ENCODE results near the gene HCFC1.

The HCFC1 gene

DNA sequence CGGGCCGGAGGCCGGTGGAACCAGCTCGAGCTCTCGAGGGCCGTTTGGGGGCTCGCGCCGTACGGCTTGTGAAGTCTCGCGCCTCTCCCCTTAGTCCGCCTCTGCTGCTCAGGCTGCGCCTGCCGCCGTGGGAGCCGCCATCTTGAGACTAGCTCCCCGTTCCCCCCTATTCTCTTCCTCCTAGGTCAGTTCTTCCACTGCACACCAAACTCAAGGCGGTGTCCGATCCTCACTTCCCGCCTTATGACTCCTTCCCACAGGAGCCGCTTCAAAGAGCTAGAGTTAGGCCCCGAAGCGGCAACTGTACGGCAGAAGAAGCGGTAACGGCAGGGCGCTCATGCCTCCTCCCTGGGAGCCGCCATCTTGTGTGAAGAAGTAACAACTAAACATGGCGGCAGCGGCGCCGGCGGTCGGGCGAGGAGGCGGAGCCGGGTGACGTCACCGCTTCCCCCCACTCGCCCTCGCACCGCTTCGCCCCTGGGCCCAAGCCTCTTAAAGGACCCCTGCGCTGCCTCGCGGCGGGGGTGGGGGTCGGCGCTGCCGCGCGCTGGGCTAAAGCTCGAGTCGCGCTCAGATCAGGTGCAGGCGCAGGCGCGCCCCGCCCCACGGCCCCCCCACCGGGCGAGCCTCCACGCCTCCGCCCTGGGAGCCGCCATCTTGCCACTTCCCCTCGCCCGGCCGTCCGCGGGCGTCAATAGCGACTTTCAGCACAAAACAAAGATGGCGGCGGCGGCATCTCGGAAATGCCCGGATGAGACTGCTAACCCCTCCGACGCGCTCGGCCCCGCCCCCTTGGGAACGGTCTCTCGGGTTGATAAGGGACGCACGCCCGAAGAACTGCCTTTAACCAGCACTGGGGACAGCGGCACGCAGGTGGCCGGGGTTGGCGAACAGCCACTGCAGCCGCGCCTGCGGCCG is at the start of gene HCFC1:
Gene HCFC1 (minus strand): TSS at position 369 of the 918 bp plus-strand sequence. CDS start 978 bp downstream, outside the sequence.
- TF ChIP-seq, protein P1, sequence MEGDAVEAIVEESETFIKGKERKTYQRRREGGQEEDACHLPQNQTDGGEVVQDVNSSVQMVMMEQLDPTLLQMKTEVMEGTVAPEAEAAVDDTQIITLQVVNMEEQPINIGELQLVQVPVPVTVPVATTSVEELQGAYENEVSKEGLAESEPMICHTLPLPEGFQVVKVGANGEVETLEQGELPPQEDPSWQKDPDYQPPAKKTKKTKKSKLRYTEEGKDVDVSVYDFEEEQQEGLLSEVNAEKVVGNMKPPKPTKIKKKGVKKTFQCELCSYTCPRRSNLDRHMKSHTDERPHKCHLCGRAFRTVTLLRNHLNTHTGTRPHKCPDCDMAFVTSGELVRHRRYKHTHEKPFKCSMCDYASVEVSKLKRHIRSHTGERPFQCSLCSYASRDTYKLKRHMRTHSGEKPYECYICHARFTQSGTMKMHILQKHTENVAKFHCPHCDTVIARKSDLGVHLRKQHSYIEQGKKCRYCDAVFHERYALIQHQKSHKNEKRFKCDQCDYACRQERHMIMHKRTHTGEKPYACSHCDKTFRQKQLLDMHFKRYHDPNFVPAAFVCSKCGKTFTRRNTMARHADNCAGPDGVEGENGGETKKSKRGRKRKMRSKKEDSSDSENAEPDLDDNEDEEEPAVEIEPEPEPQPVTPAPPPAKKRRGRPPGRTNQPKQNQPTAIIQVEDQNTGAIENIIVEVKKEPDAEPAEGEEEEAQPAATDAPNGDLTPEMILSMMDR (conservative IDR thresholded peaks at IDR 0.05; ENCODE audit: low read depth, low read length): no peak
- peak; percentile 62 for DNase-seq (ENCODE audit: low read depth)
- H3K4me3 ChIP-seq (ENCODE audit: low read length): peak within 1 kb of the TSS; percentile 95

DNA sequence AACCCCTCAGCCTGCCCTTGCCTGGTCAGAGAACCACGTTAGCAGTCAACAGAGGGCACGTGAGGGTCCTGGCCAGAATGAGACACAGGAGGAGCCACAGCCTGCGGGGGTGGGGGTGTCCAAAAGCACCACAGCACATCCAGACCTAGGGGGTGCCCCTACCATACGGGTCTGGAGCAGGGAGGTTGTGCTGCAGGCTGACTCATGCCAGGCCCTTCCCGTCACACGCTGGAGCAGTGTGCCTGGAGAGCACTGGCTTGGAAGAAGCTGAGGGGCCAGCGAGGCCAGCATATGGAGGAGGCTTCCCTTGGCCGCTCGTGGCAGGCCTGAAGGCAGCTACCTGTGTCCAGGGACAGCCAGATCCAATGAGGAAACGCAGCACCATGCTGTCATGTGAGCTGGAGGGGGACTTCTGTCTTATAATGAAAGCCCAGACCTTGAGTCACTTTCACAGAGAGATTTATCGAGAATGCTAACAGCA is 49.6 kb upstream of the HCFC1 start:
- TF ChIP-seq, protein P1 (conservative IDR thresholded peaks at IDR 0.05; ENCODE audit: low read depth, low read length): no peak
- no peak for DNase-seq (ENCODE audit: low read depth)
- no peak overlapping the region for H3K4me3 ChIP-seq (ENCODE audit: low read length)

- no peak overlapping the region for H3K4me3 ChIP-seq (ENCODE audit: low read length)
- TF ChIP-seq, protein P1 (conservative IDR thresholded peaks at IDR 0.05; ENCODE audit: low read depth, low read length): no peak
- DNase-seq (ENCODE audit: low read depth): no peak
These were observed 49.0 kb upstream of the HCFC1 start for GRCh38 chrX:154020536-154021115.

- no peak for DNase-seq (ENCODE audit: low read depth)
- TF ChIP-seq, protein P1 (conservative IDR thresholded peaks at IDR 0.05; ENCODE audit: low read depth, low read length): no peak
- peak within 1 kb of the TSS; percentile 51 for H3K4me3 ChIP-seq (ENCODE audit: low read length)
These were observed 48.3 kb upstream of the HCFC1 start, which contains the start of gene IRAK1 for GRCh38 chrX:154019633-154020528. IRAK1 (minus strand) TSS chrX:154019902; CDS start chrX:154019812, 90 bp downstream.

DNA sequence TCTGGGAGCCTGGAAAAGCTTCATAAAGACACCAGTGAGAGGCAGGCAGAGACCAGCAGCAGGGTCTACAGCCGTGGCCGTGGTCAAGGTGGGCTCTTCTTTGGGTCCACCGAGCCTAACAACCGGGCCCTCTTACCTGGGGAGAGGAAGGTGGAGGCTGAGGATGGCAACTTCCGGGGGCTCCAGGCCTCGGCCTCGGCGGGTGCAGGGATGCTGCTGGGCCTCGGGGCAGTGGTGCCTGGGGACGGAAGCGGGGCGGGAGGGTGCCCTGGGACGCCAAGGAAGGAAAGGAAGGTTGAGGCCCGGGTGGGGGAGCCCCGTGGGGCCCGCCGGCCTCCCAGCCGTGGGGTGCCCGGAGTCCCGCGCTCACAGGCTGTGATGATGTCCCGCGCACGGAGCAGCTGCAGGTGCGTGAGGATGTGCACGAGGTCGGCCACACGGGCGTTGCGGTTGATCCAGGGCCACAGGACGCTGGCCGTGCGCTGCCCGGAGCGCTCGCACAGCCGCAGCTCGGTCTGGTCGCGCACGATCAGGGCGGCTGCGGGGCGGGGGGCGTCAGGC is 47.5 kb upstream of the HCFC1 start:
- TF ChIP-seq, protein P1 (conservative IDR thresholded peaks at IDR 0.05; ENCODE audit: low read depth, low read length): no peak
- no peak for DNase-seq (ENCODE audit: low read depth)
- peak overlapping the region; percentile 51 for H3K4me3 ChIP-seq (ENCODE audit: low read length)

- TF ChIP-seq, protein P1 (conservative IDR thresholded peaks at IDR 0.05; ENCODE audit: low read depth, low read length): no peak
- no peak for DNase-seq (ENCODE audit: low read depth)
- peak overlapping the region; percentile 51 for H3K4me3 ChIP-seq (ENCODE audit: low read length)
These were observed 47.0 kb upstream of the HCFC1 start for GRCh38 chrX:154018518-154019060.
